GM12865 (cell line): ENCODE results near the gene TPPP2.
A peak's percentile ranks its signal among the peaks of the same experiment; 100 is the strongest.
"Not testable (repeated sequence)": the region's sequence is repeated elsewhere in the genome, so short reads cannot be mapped to it uniquely, and the experiment has no call there.

Experiments
- DNase-seq: peaks from one replicate; pipeline ENCODE4 v3.0.0; 2010; ENCODE audit warnings: low read depth
- H3K4me3 ChIP-seq: 2 replicates; pipeline ENCODE4 v1.5.1; 2011; ENCODE audit warnings: mild to moderate bottlenecking, low read depth, low read length, control low read depth
- TF ChIP-seq, protein P1 (sequence below): IDR thresholded peaks from 2 replicates; pipeline ENCODE4 v1.5.1; 2011; ENCODE audit warnings: low read length, control low read depth, low read depth, inconsistent platforms; ENCODE audit not compliant: insufficient read depth; ENCODE audit errors: missing control alignments

The TPPP2 gene

DNA sequence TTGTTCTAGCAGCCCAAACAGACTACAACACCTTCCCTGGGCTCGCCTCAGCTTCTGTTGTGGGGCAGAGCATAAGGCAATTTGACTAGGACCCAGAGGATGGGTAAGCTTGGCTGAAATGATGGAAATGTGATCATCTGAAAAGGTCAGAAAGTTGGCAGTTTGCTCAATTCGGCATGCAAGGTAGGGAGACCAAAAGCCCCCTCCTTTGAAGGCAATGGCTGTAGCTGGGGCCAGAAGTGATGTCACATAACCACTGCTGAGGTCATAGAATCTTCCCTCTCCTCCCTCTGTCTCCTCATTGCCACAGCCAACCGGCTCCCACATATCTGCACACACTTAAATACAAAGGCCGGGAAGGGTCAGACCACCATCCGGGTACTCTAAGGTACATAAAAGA lies at the start of gene TPPP2:
Gene TPPP2 (plus strand): TSS at position 301 of the 400 bp plus-strand sequence. CDS start 365 bp downstream, outside the sequence.
- no peak for DNase-seq
- TF ChIP-seq, protein P1, sequence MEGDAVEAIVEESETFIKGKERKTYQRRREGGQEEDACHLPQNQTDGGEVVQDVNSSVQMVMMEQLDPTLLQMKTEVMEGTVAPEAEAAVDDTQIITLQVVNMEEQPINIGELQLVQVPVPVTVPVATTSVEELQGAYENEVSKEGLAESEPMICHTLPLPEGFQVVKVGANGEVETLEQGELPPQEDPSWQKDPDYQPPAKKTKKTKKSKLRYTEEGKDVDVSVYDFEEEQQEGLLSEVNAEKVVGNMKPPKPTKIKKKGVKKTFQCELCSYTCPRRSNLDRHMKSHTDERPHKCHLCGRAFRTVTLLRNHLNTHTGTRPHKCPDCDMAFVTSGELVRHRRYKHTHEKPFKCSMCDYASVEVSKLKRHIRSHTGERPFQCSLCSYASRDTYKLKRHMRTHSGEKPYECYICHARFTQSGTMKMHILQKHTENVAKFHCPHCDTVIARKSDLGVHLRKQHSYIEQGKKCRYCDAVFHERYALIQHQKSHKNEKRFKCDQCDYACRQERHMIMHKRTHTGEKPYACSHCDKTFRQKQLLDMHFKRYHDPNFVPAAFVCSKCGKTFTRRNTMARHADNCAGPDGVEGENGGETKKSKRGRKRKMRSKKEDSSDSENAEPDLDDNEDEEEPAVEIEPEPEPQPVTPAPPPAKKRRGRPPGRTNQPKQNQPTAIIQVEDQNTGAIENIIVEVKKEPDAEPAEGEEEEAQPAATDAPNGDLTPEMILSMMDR: no peak
- no peak within 1 kb of the TSS for H3K4me3 ChIP-seq

DNA sequence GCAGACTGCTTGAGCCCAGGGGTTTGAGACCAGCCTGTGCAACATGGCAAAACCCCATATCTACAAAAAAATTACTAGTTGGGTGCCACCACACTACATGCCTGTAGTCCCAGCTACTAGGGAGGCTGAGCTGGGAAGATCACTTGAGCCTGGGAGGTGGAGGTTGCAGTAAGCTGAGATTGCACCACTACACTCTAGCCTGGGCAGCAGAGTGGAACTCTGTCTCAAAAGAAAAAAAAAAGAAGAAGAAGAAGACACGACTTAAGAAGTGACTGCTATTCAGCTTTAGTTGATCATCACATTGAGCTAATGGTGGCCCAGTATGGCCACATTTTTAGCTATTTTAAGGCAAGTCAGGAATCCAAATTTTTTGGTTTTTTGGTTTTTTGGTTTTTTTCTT lies 49.1 kb upstream of the TPPP2 start:
- TF ChIP-seq, protein P1: no peak
- DNase-seq: no peak
- H3K4me3 ChIP-seq: no peak overlapping the region

DNA sequence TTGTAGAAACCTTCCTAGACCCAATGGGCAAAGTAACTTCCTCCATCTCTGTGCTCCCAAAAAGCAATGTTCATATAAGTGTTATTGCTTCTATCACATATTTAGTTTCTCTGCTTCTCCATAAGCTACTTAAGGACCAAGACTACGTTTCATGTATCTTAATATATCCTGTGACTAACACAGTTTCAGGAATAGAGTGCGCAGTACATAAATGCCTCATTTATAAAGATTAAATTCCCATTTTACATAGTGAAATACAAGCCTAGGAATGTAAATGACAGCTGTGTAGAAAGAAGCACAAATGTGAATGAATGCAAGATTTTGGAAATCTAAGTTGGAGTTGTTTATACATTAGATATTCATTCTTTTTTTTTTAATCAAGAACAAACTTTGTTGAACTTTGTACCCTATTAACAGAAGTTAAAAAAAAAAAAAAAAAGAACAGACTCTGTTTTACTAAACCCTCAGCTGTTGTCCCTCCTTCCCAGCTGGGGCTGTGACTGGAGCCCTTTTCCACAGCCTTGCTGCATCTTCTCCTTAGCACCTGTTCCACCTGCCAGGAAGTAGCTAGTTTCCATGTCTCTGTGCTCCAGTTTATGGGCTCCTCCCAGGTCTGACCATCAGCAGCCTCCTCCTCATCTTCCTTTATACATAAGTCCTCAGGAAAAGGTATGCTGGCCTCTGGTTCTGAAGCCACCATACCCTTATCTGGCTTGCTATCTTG lies 47.2 kb upstream of the TPPP2 start:
- no peak overlapping the region for H3K4me3 ChIP-seq
- DNase-seq: no peak
- TF ChIP-seq, protein P1: no peak

DNA sequence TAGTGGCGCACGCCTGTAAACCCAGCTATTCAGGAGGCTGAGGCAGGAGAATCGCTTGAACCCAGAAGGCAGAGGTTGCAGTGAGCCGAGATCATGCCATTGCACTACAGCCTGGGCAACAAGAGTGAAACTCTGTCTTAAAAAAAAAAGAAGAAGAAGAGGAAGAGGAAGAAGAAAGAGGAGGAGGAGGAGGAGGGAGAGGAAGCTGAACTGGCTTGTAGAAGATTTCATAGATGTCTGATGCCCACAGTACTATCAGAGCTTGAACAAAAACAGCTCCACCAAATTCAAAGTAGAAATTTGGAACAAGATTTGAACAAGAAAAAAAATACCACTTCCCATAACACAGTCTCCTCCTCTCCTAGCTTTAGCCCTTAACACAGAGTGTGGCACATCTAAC lies 44.4 kb upstream of the TPPP2 start:
- not testable (repeated sequence) for DNase-seq, H3K4me3 ChIP-seq

DNA sequence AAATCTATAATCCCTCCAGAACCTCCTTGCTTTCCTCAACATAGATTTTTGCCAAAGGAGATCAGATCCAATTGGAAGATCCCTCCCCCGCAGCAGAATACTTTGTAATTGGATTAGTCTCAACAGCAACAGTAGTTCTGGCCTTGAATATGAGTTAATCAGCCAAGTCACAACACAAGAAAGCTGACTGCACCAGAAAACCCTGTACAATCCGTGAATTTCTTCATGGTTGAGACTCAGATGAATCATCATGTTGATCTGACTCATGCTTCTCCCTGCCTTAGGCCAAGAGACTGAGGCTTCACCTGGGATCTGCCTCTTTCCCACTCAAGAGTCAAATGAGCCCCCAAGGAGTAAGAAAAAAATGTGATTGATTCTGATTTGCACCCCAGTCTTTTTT lies 43.2 kb upstream of the TPPP2 start:
- no peak for DNase-seq
- TF ChIP-seq, protein P1: no peak
- H3K4me3 ChIP-seq: no peak overlapping the region

DNA sequence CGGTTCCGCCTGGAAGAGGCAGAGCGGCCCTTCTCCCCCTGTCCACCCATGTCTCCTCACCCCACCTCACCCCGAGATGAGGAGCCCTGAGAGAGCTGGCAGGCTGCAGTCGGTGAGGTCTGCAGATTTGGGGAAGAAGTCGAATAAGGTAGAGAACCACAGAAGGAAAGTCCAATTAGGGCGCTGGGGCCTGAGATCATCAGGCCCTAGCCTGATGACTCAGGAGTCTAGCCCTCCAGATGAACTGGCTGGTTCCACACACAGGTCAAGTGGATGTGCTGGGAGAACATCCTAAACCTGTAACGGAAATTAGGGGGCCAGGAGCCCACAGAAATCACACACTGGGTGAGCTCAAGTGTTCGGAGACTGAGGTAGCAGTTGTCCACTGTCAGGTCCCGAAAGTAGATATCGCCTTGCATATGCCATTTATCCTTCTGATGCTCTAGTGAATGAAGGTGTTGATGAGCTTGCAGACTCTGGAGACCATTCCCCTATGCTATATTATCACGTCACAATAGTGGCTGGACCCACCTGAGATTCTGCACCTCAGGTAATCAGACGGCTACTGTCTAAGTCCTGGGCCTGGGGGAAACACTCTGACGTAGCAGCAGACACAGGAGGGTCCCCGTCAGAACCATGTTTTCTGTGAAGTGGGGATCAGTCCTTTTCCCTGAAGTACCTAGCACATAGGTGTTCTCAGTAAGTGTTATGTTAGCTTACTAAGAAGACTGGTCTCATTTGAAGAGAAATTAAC lies 41.1 kb upstream of the TPPP2 start:
- no peak for DNase-seq
- peak overlapping the region; percentile 79 for H3K4me3 ChIP-seq
- TF ChIP-seq, protein P1: no peak

DNA sequence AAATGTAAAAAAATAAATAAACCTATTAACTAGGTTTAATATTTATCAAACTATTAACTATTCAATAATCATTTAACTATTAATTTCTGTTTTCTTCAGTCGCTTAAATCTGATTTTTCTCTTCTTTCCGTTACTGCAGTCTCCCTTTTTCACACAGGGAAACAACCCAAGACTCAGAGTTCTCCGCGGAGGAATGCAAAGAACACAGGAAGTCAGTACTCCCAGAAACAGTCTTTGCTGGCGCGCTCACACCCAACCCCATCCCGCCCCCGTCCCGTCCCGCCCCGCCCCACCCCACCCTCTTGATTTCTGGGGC lies 40.6 kb upstream of the TPPP2 start:
- DNase-seq: no peak
- TF ChIP-seq, protein P1: no peak
- H3K4me3 ChIP-seq: peak overlapping the region; percentile 79
